ENCODE results near the gene SET.

SET gene

DNA sequence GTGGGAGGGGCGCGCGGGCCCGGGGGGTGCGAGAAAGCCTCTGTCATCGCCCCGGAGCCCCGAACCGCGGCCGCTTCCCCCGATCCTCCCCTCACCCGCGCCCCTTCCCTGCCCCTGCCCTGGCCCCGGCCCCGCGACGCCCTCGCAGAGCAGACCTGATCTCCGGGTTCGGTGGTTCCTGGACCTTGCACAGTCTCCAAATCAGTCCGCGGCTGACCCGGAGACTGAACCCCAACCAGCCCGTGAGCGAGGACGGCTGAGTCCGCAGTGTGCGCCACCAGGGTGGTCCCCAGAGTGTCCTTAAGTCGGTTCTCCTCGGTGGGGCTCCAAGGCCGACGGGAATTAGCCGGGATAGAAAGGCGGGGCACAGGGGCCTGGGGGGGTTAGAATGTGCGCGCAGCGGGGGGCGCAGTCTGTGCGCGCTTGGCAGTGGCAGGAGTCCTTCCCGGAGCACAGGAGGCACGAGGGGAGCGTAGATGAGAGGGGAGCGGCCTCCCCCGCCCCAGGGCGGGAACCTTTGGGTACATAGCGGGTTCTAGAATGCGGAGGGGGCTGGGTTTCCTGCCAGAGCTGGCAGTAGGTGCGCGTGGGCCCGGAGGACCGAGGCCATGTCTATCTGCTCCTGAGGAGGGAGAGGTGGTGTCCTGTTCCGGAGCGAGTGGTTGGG is 14.1 kb downstream of the SET start:
- TF ChIP-seq, protein P1, sequence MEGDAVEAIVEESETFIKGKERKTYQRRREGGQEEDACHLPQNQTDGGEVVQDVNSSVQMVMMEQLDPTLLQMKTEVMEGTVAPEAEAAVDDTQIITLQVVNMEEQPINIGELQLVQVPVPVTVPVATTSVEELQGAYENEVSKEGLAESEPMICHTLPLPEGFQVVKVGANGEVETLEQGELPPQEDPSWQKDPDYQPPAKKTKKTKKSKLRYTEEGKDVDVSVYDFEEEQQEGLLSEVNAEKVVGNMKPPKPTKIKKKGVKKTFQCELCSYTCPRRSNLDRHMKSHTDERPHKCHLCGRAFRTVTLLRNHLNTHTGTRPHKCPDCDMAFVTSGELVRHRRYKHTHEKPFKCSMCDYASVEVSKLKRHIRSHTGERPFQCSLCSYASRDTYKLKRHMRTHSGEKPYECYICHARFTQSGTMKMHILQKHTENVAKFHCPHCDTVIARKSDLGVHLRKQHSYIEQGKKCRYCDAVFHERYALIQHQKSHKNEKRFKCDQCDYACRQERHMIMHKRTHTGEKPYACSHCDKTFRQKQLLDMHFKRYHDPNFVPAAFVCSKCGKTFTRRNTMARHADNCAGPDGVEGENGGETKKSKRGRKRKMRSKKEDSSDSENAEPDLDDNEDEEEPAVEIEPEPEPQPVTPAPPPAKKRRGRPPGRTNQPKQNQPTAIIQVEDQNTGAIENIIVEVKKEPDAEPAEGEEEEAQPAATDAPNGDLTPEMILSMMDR (conservative IDR thresholded peaks at IDR 0.05), result no peak

DNA sequence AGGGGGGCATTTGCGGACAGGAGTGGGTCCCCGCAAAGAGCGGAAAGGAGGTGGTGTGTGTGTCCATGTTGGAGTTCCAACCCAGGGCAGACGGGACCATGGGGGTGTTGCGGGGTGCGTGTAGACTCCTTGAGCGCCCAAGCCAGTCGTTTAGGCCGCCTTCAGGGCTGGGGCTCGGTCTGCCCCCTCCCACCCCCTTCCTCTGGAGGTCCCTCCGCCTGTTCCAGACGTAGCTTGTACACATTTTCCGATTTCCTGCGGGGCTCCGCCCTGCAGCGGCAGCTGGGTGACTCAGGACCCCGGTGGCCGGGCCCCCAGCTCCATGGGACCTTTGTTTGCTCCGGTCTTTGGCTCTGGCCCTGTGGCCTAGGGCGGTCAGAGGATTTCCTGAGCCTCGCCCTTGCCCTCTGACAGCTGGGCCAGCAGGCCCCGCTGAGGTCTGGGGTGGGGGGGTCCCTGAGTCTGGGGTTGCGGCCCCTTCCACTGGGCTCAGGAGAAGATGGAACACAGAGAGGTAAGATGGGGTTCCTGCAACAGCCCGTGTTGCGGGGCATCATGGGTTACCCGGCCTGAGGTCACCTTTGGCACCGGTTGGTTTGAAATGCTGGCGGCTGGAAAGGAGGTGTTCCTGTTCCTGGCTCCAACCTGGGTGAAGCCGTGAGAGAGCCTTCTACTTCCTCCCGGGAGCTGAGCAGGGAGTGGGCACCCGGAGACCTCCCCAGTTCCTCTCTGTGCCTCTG is 14.8 kb downstream of the SET start:
- TF ChIP-seq, protein P1 (conservative IDR thresholded peaks at IDR 0.05), result no peak
- H3K27ac ChIP-seq, result no peak overlapping the region

More for the DNA sequence above, 14.1 kb downstream of the SET start:
- H3K27ac ChIP-seq, result peak overlapping the region; percentile 59; the same call in 1 of the 2 replicates

DNA sequence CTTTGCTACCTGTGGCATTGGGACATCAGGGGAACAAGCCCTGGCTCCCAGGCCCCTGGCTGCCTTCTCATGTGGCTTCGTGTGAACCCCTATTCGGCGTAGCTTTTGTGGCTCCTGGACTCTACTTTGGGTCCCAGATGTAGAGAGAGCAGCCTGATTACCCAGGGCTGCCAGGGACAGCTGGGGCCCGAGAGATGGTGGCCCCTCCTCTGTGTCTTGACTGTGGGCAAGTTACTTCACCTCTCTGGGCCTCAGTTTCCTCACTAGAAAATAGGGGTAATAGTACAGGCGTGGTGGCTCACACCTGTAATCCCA is 15.3 kb downstream of the SET start:
- TF ChIP-seq, protein P1 (conservative IDR thresholded peaks at IDR 0.05), result no peak
- no peak overlapping the region for H3K27ac ChIP-seq

DNA sequence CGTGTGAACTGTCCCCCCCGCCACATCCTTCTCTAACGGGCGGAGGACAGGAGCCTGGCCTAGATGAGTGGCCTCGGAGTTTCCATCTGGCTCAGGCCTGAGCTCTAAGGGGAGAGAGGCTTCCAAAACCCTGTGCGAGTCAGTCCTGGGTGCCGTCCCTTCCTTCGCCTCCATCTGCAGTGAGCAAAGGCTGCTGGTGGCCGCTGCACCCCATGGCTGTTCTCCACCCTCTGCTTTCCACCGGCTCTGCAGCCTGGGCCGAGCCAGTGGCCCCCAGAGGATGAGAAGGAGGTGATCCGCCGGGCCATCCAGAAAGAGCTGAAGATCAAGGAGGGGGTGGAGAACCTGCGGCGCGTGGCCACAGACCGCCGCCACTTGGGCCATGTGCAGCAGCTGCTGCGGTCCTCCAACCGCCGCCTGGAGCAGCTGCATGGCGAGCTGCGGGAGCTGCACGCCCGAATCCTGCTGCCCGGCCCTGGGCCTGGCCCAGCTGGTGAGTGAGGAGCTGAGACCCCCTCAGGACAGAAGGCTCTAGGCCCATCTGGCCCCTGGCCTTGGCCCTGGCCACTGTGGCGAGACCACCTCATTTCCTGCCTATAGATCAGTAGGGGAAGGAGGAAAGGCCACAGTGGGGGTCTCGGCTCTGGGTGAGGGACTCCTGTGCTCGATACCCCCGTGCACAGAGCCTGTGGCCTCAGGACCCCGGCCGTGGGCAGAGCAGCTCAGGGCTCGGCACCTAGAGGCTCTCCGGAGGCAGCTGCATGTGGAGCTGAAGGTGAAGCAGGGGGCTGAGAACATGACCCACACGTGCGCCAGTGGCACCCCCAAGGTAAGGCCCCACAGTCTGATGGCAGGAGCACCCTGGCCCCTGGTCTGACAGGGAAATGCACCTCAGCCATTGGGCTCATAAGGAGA is 16.3 kb downstream of the SET start:
- TF ChIP-seq, protein P1 (conservative IDR thresholded peaks at IDR 0.05), result no peak

DNA sequence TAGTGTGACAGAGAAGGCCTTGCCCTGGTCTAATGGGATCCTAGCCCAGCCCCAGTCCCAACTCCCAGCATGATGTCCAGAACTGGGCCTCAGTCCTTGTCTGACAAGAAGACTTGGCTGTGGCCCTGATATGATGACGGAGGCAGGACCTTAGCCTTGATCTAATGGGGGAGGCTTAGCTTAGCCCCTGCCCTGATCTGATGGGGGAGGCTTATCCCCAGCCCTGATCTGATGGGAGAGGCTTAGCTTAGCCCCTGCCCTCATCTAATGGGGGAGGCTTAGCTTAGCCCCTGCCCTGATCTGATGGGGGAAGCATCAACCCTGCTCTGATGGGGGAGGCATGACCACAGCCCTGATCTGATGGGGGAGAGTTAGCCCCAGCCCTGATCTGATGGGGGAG is 17.0 kb downstream of the SET start:
- TF ChIP-seq, protein P1 (conservative IDR thresholded peaks at IDR 0.05), result no peak
- H3K27ac ChIP-seq, result no peak overlapping the region

More for the DNA sequence above, 16.3 kb downstream of the SET start:
- no peak overlapping the region for H3K27ac ChIP-seq

DNA sequence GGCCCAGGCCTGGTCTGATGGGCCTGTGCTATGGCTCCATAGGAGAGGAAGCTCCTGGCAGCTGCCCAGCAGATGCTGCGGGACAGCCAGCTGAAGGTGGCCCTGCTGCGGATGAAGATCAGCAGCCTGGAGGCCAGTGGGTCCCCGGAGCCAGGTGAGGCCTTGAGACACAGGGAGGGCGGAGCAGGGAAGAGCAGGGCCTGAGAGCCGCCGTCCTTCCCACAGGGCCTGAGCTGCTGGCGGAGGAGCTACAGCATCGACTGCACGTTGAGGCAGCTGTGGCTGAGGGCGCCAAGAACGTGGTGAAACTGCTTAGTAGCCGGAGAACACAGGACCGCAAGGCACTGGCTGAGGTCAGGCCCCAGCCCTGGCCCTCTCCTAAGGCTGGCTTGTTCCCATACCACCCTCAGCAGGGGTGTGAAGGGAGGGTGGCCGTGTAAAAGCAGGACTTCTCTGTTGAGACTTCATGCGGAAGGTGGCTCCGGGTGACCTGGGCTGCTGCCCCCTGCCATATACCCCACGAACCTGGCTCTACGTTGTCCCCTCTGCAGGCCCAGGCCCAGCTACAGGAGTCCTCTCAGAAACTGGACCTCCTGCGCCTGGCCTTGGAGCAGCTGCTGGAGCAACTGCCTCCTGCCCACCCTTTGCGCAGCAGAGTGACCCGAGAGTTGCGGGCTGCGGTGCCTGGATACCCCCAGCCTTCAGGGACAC is 17.8 kb downstream of the SET start:
- TF ChIP-seq, protein P1 (conservative IDR thresholded peaks at IDR 0.05), result no peak

More for the DNA sequence above, 17.8 kb downstream of the SET start:
- no peak overlapping the region for H3K27ac ChIP-seq
